Skin of body (tissue), 2 donors: Measurements from ENCODE around the gene TBX1. TPM values are rescaled to one million over a fixed set of nuclear protein-coding genes. Genes with fewer than 3 reads are reported as not detected.

Source experiments
- DNase-seq: peaks from one replicate; lab custom pipeline; 2025; lab: John Stamatoyannopoulos, UW
- total RNA-seq: library from RNA; depleted of rRNA; stranded (reverse); fragments of >200 nt; gene quantifications from one replicate; pipeline ENCODE4 v1.2.3, GENCODE V29; 2014

TBX1 gene
- total RNA-seq: 4.8 TPM

DNA sequence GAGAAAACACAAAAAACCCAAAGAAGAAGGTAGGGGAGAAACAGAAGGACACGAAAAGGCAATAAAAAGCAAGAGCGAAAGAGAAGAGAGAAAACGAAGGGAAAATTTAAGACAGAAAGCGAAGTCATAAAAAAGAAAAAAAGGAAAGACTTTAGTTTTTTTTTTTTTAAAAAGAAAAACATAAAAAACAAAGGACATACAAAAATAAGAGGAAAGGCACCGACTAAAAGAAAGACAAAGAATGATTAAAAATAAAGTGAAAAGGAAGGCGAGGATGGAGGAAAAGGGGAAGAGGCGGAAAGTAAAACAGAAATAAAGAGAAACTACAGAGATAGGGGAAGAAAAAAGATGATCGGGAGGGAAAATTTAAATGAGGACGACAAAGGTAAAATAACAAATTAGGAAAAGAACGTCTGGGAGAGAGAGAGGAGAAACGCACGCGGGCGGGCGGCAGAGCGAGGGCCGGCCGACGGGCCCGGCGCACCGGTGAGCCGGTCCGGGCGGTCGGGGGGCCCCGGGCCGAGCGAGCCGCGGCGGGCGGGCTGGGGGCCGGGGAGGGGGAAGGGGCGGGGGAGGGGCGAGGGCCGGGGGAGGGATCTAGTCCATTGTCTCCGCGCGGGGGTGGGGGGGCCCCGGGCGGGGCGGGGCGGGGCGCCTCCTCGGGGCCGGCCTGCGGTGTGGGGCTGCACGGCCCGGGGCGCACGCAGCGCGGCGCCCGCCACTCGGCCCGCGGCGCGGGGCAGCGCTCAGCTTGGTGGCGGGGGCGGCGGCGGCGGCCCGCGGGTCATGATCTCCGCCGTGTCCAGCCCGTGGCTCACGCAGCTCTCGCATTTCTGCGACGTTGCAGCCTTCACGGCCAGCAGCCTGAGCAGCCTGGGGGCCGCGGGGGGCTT, at the start of gene TBX1:
TSS of gene TBX1 (plus strand) at position 721 of the 893 bp plus-strand sequence. CDS start at position 787, 66 bp downstream.
- DNase-seq: no peak

DNA sequence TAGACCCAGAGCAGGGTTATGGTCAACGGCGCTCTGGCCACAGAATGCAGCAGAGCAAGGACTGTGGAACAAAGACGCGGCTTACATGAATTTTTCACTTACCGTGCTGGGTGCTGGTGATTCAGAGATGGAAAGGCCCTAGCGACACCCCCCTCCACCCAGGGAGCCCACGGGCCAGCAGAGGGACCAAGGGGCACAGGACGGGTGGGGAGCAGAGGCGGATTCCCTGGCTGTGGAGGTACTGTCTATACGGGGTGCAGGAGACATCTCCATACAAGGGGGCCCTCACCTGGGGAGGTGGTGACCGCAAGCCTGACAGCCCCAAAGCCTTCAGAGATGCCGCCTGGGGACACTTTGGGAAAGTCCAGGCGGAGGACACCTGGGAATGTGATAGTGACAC, 47.3 kb upstream of the TBX1 start:
- DNase-seq: no peak

- DNase-seq: no peak
Measured at GRCh38 chr22:19713650-19714311, 46.8 kb upstream of the TBX1 start.

- DNase-seq: no peak
Measured at GRCh38 chr22:19714312-19715187, 46.0 kb upstream of the TBX1 start, which contains the start of gene SEPTIN5. TSS of gene SEPTIN5 (plus strand) at chr22:19714503. CDS start at chr22:19714589, 86 bp downstream.

DNA sequence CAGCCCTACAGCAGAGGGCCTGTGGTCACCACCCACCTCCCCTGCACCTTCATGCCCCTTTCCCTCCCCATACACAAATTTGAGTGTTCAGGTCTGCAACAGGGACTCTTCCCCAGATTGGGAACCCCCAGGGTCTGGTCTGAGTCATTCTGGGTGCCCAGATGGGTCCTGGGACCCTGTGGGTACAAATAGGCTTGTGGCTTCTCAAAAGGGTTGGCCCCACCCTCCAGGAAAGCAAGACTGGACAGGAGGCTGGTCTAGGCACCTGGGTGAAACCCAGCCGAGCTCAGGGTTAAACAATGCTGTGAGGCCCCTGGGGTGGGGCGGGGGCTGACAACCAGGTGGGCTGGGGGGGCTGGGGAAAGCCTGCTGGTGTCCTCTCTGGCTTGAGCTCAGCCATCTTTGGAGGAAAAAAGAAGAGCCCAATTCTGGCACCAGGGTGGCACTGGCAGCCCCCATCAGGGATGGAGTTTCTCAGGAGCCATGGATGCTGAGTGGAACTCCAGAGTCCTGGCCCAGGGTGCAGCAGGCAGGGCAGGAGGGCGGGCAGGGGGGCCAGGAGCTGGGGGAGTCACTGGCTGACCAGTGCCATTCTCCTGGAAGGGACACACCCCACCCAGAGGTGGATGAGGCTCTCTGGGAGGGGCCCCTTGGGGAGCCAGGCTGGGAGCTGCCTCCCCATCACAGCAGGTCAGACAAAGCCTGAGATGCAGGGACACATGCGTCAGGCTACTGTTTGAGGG, 45.2 kb upstream of the TBX1 start:
- no peak for DNase-seq

DNA sequence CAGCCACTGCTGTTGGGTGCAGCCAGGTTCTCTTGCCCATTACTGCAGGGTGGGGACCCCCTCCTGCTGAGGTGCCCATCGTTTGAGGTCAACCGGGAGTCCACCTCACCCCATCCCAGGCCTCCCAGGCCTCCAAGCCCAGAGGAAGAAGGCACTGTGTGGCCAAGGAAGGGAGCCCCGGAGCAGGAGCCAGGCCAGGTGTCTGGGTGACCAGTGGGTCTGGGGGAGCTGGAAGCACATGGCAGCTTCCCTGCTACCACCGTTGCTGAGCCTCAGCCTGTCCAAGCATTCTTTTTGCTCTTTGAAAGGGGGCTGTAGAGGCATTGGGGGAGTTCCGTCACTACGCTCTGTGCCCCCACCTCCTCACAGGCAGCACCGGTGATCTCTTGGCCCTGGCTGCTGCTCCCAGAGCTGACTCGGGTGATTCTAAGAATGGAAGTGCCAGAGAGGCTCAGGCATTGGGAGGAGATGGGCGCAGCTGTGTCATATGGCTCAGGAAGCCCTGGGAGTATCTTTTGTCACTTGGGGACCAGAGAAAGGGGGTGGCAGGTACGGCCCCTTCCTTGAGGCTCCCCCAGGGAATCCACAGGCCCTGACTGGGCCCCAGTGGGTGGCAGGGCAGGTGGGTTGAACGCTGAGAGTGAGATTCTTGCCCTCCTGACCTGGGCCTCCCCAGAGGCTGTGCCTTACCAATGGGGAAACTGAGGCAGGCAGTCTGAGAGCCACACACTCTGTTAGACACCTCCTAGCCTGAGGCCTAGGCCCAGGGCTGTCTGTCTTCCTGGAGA, 44.3 kb upstream of the TBX1 start:
- no peak for DNase-seq

DNA sequence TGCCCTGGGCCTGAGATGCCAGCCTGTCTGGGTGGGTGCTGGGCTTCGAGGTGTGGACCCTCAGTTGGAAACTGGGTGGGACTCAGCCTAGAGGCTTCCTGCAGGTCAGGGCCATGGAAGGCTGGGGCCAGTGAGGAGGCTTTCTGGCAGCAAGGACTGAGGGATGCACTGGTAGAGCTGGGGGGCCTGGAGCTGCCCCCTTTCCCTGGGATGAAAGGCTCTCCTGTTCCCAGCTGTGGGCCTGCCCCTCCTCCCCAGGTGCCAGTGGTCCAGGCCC, 43.8 kb upstream of the TBX1 start:
- DNase-seq: no peak

- DNase-seq: no peak
Measured at GRCh38 chr22:19717181-19717580, 43.4 kb upstream of the TBX1 start.

- DNase-seq: peak; percentile 32
Measured at GRCh38 chr22:19717691-19718455, 42.7 kb upstream of the TBX1 start.

DNA sequence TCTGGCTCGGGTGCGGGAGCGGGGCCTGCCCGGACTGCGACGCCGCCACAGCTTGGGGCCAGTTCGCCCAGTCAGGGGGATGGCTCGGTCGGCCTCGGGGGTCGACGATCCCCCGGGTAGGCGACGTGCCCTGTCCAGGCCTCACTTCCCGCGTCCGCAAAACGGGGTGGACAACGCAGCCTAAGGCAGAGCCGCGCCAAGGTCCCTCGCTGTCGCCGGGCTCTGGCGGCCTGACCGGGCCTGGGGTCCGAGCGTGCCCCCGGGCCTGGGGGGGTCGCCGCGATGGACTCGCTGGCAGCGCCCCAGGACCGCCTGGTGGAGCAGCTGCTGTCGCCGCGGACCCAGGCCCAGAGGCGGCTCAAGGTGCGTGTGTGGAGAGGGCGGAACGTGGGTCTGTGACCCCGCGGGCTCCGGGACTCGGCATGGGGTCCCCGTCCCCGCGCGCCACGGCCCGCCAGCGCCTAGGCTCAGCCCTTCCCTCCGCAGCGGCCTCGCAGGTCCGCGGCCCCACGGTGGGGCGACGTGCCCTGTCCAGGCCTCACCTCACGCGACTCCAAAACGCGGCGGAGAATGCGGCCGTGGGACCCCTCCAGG, 42.0 kb upstream of the TBX1 start:
- DNase-seq: no peak

DNA sequence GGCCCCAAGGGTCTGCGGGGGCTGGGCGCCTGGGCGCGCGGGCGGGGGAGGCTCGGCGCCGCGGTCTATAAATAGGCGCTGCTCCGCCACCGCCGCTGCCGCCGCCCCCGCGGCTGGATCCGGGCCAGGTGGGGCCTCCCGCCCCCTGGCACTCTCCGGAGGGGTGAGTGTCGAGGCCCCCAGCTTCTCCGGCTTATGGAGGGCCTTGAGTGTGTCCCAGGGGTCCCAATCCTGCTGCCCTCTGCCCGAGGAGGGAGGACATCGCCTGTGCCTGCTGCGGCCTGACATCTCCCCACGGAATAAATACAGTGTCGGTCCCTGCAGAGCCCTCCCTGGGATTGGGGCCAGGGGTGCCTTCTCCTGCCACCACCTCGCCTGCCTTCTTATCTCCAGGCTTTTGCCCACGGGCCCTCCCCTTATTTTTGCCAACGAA, 41.5 kb upstream of the TBX1 start:
- DNase-seq: no peak

DNA sequence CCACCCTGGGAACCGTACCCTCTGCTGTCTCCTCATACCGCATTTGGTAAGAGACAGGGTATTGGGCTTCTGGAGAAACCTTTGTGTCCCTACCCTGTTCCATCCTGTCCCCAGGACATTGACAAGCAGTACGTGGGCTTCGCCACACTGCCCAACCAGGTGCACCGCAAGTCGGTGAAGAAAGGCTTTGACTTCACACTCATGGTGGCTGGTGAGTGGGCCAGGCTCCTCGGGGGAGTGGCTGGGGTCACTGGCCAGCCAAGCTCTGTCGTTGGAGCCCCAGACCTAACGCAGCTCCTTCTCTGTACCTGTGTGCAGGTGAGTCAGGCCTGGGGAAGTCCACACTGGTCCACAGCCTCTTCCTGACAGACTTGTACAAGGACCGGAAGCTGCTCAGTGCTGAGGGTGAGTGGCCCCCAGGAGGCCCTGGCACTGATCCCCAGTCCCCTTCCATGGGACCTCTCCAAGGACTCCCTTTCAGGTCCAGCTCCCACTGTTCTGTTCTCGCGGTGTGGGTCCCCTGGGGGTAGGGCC, 41.0 kb upstream of the TBX1 start:
- peak; percentile 16 for DNase-seq

GRCh38 chr22:19720150-19720827, 40.3 kb upstream of the TBX1 start:
- no peak for DNase-seq

- DNase-seq: no peak
Measured at GRCh38 chr22:19720999-19721329, 39.6 kb upstream of the TBX1 start.

GRCh38 chr22:19721330-19722177, 39.0 kb upstream of the TBX1 start:
- DNase-seq: no peak

DNA sequence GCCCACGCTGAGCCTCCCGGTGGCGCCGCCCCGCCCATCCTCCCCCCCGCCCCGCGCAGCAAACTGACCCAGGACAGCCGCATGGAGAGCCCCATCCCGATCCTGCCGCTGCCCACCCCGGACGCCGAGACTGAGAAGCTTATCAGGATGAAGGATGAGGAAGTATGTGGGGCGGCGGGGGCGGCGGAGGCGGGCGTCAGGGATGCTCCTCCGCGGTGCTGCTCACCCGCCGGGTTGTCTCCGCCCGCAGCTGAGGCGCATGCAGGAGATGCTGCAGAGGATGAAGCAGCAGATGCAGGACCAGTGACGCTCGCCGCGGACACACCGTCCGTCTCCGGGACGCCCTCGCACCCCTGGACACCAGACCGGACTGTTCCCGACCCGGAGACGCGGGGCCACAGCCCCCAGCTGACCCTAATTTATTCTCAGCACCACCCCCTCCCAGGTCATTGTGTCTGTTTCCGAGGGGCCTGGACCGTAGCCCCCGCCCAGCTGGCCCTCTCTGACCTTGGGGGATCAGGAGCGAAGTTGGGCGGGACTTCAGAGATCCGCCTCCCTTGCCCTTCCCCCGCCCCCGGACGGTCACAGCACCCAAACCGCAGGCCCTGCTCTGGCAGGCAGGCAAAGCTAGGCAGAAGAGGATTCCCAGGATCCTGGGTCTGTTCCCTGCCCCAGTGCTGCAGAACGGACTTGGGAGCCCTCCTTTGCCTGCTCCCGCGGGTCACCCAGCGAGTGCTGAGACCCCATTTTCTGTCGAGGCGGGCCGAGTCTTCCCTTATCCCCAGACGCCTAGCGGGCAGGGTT, 38.2 kb upstream of the TBX1 start:
- DNase-seq: no peak

- no peak for DNase-seq
Measured at GRCh38 chr22:19722982-19723231, 37.7 kb upstream of the TBX1 start.
